ENCODE results near the gene HHATL.

Gene HHATL

DNA sequence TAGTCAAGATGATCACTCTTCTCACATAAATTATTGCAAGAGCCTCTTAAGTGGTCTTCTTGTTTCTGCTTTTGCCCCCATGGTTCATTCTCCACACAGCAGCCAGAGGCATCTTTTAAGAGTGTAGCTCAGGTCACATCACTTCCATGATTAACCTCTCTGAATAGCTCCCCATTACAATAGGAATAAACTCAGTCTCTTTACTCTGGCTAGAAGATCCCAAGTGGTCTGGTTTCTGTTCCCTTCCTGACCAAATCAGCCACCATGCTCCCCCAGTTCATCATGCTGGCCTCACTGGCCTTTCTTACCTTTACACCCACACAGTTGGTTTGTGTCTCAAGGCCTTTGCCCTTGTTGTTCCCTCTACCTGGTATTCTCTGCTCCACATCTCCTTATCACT is 8.2 kb downstream of the HHATL start:
- no peak overlapping the region for H3K56ac ChIP-seq (ENCODE audit: low read length)

DNA sequence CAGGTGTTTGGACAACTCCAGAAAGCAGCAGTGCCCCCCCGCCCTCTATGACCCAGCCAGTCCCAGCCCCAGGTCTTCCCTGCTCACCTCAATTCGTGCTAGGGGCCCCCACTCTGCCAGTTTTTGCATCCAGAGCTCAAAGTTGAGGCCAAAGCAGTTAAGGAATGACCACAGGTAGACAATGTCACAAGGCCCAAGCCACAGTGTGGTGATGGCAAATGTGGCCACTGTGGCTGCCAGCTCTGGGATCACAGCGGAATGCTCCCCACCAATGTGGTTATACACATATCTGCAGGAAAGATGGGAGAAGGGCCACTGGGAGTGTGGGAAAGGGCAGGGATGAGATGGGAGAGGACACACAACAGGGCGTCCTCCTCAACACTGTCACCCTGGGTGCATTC is 9.1 kb downstream of the HHATL start:
- H3K4ac ChIP-seq (ENCODE audit: low read depth, low read length), result no peak overlapping the region
- no peaks in the 10 kb centered on the region for H3K79me2 ChIP-seq (ENCODE audit: control insufficient read depth, insufficient read depth, low read length)
- no peak overlapping the region for H3K56ac ChIP-seq (ENCODE audit: low read length)
- no peaks in the 10 kb centered on the region for H3K27me3 ChIP-seq (ENCODE audit: insufficient read depth, low read length, poor library complexity)
- H2BK15ac ChIP-seq (replicated peaks; ENCODE audit: low read depth), result no peak overlapping the region
- no peak overlapping the region for H3K18ac ChIP-seq (ENCODE audit: low read length)
- H2BK120ac ChIP-seq (ENCODE audit: low read depth, low read length), result no peak overlapping the region
- H3K9ac ChIP-seq (ENCODE audit: low read length), result no peak overlapping the region
- no peak overlapping the region for H2AK5ac ChIP-seq (ENCODE audit: low read length)
- no peak for DNase-seq
- H4K5ac ChIP-seq (ENCODE audit: low read length), result no peak overlapping the region
- no peak overlapping the region for H3K27ac ChIP-seq (ENCODE audit: low read depth, low read length)
- H3K79me1 ChIP-seq (ENCODE audit: low read length), result no peaks in the 10 kb centered on the region
- no peaks in the 10 kb centered on the region for H3K4me1 ChIP-seq (ENCODE audit: control insufficient read depth, low read depth, low read length)
- H3K4me3 ChIP-seq (ENCODE audit: low read length), result no peak overlapping the region
- H3K36me3 ChIP-seq (ENCODE audit: control insufficient read depth, insufficient read depth, low read length), result no peaks in the 10 kb centered on the region
- no peak overlapping the region for H3K23ac ChIP-seq (ENCODE audit: low read length)
- H2BK5ac ChIP-seq (ENCODE audit: low read length), result no peak overlapping the region
- no peak overlapping the region for H3K4me2 ChIP-seq (ENCODE audit: low read length)
- WGBS (ENCODE audit: extremely low coverage, insufficient coverage, low lambda C conversion rate), result no CpG with 5 or more reads among the region's 4 CpGs
- H4K8ac ChIP-seq (ENCODE audit: low read depth, low read length), result no peak overlapping the region

More for the DNA sequence above, 8.2 kb downstream of the HHATL start:
- no peaks in the 10 kb centered on the region for H3K27me3 ChIP-seq (ENCODE audit: insufficient read depth, low read length, poor library complexity)
- H3K79me1 ChIP-seq (ENCODE audit: low read length), result no peaks in the 10 kb centered on the region
- H4K5ac ChIP-seq (ENCODE audit: low read length), result no peak overlapping the region
- H2AK5ac ChIP-seq (ENCODE audit: low read length), result no peak overlapping the region
- DNase-seq, result no peak
- H3K23ac ChIP-seq (ENCODE audit: low read length), result no peak overlapping the region
- H3K4me3 ChIP-seq (ENCODE audit: low read length), result no peak overlapping the region
- no peak overlapping the region for H2BK5ac ChIP-seq (ENCODE audit: low read length)
- no peak overlapping the region for H4K8ac ChIP-seq (ENCODE audit: low read depth, low read length)
- no peaks in the 10 kb centered on the region for H3K79me2 ChIP-seq (ENCODE audit: control insufficient read depth, insufficient read depth, low read length)
- H3K4ac ChIP-seq (ENCODE audit: low read depth, low read length), result no peak overlapping the region
- H3K4me2 ChIP-seq (ENCODE audit: low read length), result no peak overlapping the region
- no peak overlapping the region for H3K27ac ChIP-seq (ENCODE audit: low read depth, low read length)
- no peaks in the 10 kb centered on the region for H3K36me3 ChIP-seq (ENCODE audit: control insufficient read depth, insufficient read depth, low read length)
- no peaks in the 10 kb centered on the region for H3K4me1 ChIP-seq (ENCODE audit: control insufficient read depth, low read depth, low read length)
- no peak overlapping the region for H2BK15ac ChIP-seq (replicated peaks; ENCODE audit: low read depth)
- no peak overlapping the region for H3K18ac ChIP-seq (ENCODE audit: low read length)
- H3K9ac ChIP-seq (ENCODE audit: low read length), result no peak overlapping the region
- no peak overlapping the region for H2BK120ac ChIP-seq (ENCODE audit: low read depth, low read length)

DNA sequence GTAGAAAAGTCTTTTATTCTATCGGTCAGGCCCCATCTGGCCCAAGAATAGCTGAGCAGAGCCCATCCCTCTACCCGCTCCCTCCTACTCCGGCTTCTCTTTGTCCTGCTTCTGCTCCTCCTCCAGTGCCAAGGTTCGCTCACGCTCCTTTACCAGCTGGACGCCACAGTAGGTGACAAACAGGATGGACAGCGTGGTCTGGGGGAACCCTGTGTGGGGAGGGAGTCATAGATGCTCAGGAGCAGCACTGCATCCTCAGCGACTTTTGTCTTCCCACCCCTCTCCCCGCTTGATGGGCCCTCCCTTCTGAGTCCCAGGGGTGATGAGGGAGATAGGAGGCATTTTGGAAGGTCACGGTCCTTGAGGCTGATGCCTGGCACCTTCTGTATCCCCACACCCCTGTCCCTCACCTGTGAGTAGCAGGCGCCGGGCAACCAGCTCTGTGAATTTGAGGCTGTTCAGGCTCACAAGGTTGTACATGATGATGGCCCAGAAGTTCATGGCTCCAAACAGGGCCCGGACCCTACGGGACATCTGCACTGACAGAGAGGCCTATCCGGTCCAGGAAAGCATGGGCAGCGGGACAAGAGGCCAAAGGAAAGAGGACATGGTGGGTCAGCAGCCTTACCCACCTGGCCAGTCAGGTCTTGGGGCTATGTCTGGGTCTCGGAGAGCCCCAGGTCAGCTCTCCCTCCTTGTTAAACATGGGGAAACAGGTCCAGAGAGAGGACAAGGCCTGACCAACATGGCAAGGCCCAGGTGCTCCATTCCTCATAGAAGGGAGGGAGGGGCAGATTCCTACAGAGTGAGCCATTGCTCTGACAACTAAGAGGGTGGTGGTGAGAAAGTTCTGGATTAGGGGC is 9.7 kb downstream of the HHATL start:
- H3K36me3 ChIP-seq (ENCODE audit: control insufficient read depth, insufficient read depth, low read length), result no peaks in the 10 kb centered on the region
- no peak overlapping the region for H3K56ac ChIP-seq (ENCODE audit: low read length)
- H4K5ac ChIP-seq (ENCODE audit: low read length), result no peak overlapping the region
- no peaks in the 10 kb centered on the region for H3K79me1 ChIP-seq (ENCODE audit: low read length)
- no peak overlapping the region for H3K23ac ChIP-seq (ENCODE audit: low read length)
- no peak overlapping the region for H3K4ac ChIP-seq (ENCODE audit: low read depth, low read length)
- H3K18ac ChIP-seq (ENCODE audit: low read length), result no peak overlapping the region
- no peaks in the 10 kb centered on the region for H3K4me1 ChIP-seq (ENCODE audit: control insufficient read depth, low read depth, low read length)
- H3K9ac ChIP-seq (ENCODE audit: low read length), result no peak overlapping the region
- H3K27me3 ChIP-seq (ENCODE audit: insufficient read depth, low read length, poor library complexity), result no peaks in the 10 kb centered on the region
- no peak overlapping the region for H2BK5ac ChIP-seq (ENCODE audit: low read length)
- H2BK15ac ChIP-seq (replicated peaks; ENCODE audit: low read depth), result no peak overlapping the region
- H2BK120ac ChIP-seq (ENCODE audit: low read depth, low read length), result no peak overlapping the region
- no CpG with 5 or more reads among the region's 17 CpGs for WGBS (ENCODE audit: extremely low coverage, insufficient coverage, low lambda C conversion rate)
- H2AK5ac ChIP-seq (ENCODE audit: low read length), result no peak overlapping the region
- no peak overlapping the region for H3K4me3 ChIP-seq (ENCODE audit: low read length)
- no peaks in the 10 kb centered on the region for H3K79me2 ChIP-seq (ENCODE audit: control insufficient read depth, insufficient read depth, low read length)
- H3K27ac ChIP-seq (ENCODE audit: low read depth, low read length), result no peak overlapping the region
- H3K4me2 ChIP-seq (ENCODE audit: low read length), result no peak overlapping the region
- no peak for DNase-seq
- H4K8ac ChIP-seq (ENCODE audit: low read depth, low read length), result no peak overlapping the region

DNA sequence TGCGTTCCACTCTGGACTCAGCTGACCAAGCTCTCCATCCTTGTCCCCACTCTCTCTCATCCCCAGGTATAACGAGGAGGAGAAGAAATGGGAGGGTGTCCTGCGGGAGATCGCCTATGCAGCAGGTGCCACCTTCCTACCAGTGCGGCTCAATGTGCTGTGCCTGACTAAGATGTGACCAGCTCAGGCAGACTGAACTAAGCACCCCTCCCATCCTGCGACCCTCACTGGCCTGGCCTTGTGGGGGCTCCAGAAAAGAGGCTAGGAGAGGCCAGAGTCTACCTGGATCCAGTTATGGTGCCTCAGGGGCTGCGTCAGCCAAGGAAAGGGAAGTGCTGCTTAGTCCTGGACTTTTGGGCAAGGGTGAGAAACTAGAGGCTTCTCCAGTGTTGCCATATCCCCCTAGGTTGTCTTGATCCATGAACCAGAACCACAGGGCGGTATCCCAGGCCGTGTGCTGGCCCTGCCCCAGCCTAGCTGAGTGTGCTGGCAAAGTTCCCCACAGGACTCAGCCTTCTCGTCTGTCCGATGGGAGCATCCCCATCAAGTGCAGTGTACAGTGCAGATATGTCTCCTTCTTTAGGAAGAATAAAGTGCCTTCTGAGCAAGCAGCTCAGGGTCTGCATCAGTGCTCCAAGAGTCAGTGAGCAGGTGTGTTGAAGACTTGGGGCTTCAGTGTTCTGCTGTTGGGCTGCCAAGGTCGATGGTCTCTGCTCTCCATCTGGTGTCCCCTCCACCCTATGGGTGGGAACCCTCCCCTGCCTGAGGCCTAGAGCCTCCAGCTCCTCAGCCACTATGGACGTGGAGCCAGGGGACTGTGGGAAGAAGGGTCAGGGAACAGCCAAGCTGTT is 10.6 kb downstream of the HHATL start:
- Histone ChIP-seq H3K4me3 (ENCODE audit: low read length) (no peak overlapping the region), H3K23ac (ENCODE audit: low read length) (no peak overlapping the region), H2BK5ac (ENCODE audit: low read length) (no peak overlapping the region), H2BK120ac (ENCODE audit: low read depth, low read length) (no peak overlapping the region), H4K5ac (ENCODE audit: low read length) (no peak overlapping the region), H2BK15ac (replicated peaks; ENCODE audit: low read depth) (no peak overlapping the region), H3K18ac (ENCODE audit: low read length) (no peak overlapping the region), H3K4ac (ENCODE audit: low read depth, low read length) (no peak overlapping the region), H3K79me2 (ENCODE audit: control insufficient read depth, insufficient read depth, low read length) (no peaks in the 10 kb centered on the region), H3K4me1 (ENCODE audit: control insufficient read depth, low read depth, low read length) (no peaks in the 10 kb centered on the region), H3K4me2 (ENCODE audit: low read length) (no peak overlapping the region), H3K27me3 (ENCODE audit: insufficient read depth, low read length, poor library complexity) (no peaks in the 10 kb centered on the region), H3K79me1 (ENCODE audit: low read length) (no peaks in the 10 kb centered on the region), H3K56ac (ENCODE audit: low read length) (no peak overlapping the region), H2AK5ac (ENCODE audit: low read length) (no peak overlapping the region), H3K9ac (ENCODE audit: low read length) (no peak overlapping the region), H4K8ac (ENCODE audit: low read depth, low read length) (no peak overlapping the region), H3K36me3 (ENCODE audit: control insufficient read depth, insufficient read depth, low read length) (no peaks in the 10 kb centered on the region), H3K27ac (ENCODE audit: low read depth, low read length) (no peak overlapping the region)
- WGBS (ENCODE audit: extremely low coverage, insufficient coverage, low lambda C conversion rate), result no CpG with 5 or more reads among the region's 13 CpGs
- DNase-seq, result no peak

DNA sequence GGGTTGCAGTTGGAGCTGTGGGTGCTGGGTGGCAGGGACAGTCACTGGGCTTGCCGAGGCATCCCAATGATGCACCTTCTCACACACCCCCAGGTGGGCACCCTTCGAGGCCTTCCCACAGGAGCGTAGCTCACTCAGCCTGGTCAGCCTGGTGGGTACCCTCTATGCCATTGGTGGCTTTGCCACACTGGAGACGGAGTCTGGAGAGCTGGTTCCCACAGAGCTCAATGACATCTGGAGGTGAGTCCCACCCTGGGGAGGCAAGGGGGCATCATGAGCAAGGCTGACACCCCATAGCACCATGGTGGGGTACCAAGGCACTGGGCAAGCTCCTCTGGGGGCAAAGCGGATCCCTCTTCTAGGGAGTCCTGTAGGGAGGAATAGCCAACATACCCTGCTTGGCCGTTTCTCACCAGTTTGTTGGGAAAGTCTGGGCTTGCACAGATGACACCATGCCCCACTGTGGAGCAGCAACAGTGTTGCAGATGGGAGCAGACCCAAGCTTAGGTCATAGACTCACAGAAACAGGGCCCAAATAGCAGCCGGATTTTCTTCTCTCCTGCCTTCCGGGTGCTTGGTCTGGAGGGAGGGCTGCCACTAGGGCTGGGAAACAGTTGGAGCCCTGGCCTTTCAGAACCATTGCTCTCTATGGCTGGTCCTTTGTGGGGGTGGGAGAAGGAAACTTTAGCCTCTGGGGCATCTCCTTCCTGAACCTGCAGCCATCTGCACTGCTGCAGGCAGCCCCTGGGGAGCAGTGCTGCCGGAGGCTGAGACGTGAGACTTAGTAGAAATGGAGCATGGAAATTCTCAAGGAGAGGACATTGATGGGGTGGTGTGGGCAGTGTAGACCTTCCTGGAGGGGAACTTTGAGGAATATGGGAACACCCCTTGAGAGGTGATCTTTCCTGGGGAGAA is 11.6 kb downstream of the HHATL start:
- H3K9ac ChIP-seq (ENCODE audit: low read length), result no peak overlapping the region
- H3K56ac ChIP-seq (ENCODE audit: low read length), result no peak overlapping the region
- H2BK5ac ChIP-seq (ENCODE audit: low read length), result no peak overlapping the region
- H3K4me1 ChIP-seq (ENCODE audit: control insufficient read depth, low read depth, low read length), result no peaks in the 10 kb centered on the region
- no peak overlapping the region for H3K27ac ChIP-seq (ENCODE audit: low read depth, low read length)
- H3K4me2 ChIP-seq (ENCODE audit: low read length), result no peak overlapping the region
- no peaks in the 10 kb centered on the region for H3K79me2 ChIP-seq (ENCODE audit: control insufficient read depth, insufficient read depth, low read length)
- no peak overlapping the region for H2BK15ac ChIP-seq (replicated peaks; ENCODE audit: low read depth)
- no peaks in the 10 kb centered on the region for H3K79me1 ChIP-seq (ENCODE audit: low read length)
- no peak for DNase-seq
- no peak overlapping the region for H3K18ac ChIP-seq (ENCODE audit: low read length)
- no peaks in the 10 kb centered on the region for H3K27me3 ChIP-seq (ENCODE audit: insufficient read depth, low read length, poor library complexity)
- no peak overlapping the region for H2AK5ac ChIP-seq (ENCODE audit: low read length)
- no peak overlapping the region for H3K23ac ChIP-seq (ENCODE audit: low read length)
- H3K36me3 ChIP-seq (ENCODE audit: control insufficient read depth, insufficient read depth, low read length), result no peaks in the 10 kb centered on the region
- no CpG with 5 or more reads among the region's 10 CpGs for WGBS (ENCODE audit: extremely low coverage, insufficient coverage, low lambda C conversion rate)
- H4K8ac ChIP-seq (ENCODE audit: low read depth, low read length), result no peak overlapping the region
- no peak overlapping the region for H2BK120ac ChIP-seq (ENCODE audit: low read depth, low read length)
- no peak overlapping the region for H4K5ac ChIP-seq (ENCODE audit: low read length)
- no peak overlapping the region for H3K4ac ChIP-seq (ENCODE audit: low read depth, low read length)
- no peak overlapping the region for H3K4me3 ChIP-seq (ENCODE audit: low read length)
